Measurements from ENCODE around the gene CCS. TPM values are rescaled to one million over a fixed set of nuclear protein-coding genes. Genes with fewer than 3 reads are reported as not detected.

CCS gene
- total and polyA plus RNA-seq, 2 experiments from 2014 or later, result 41.5 to 97.8 TPM

Small RNA genes lying within 50 kb of the gene (small RNA-seq; reads per million reads assigned to genes)
- not detected for gene RNU4-39P

Other genes starting within 250 kb of the CCS start
- gene BRMS1, start 248.1 kb upstream of the CCS start, total RNA-seq, result 34.5 and 39.7 TPM in 2 replicates
- 48.6 and 54.0 TPM in 2 replicates for gene BRMS1, start 248.1 kb upstream of the CCS start, polyA plus RNA-seq
- gene B4GAT1, start 245.6 kb upstream of the CCS start, total RNA-seq, result 41.5 and 41.9 TPM in 2 replicates
- 37.4 and 40.8 TPM in 2 replicates for gene B4GAT1, start 245.6 kb upstream of the CCS start, polyA plus RNA-seq
- 7.4 and 11.3 TPM in 2 replicates for gene SLC29A2, start 221.4 kb upstream of the CCS start, total RNA-seq
- gene SLC29A2, start 221.4 kb upstream of the CCS start, polyA plus RNA-seq, result 20.2 and 27.1 TPM in 2 replicates
- gene NPAS4, start 172.2 kb upstream of the CCS start, total RNA-seq, result 0.60 TPM in 1 of 2 replicates, not detected in the other
- gene NPAS4, start 172.2 kb upstream of the CCS start, polyA plus RNA-seq, result 0.31 TPM in 1 of 2 replicates, not detected in the other
- 45.6 and 60.6 TPM in 2 replicates for gene MRPL11, start 154.3 kb upstream of the CCS start, total RNA-seq
- gene MRPL11, start 154.3 kb upstream of the CCS start, polyA plus RNA-seq, result 57.1 and 59.8 TPM in 2 replicates
- 5.5 and 6.7 TPM in 2 replicates for gene PELI3, start 126.3 kb upstream of the CCS start, total RNA-seq
- 5.5 and 10.9 TPM in 2 replicates for gene PELI3, start 126.3 kb upstream of the CCS start, polyA plus RNA-seq
- gene DPP3, start 112.8 kb upstream of the CCS start, total RNA-seq, result 46.0 and 56.0 TPM in 2 replicates
- 54.8 and 57.3 TPM in 2 replicates for gene DPP3, start 112.8 kb upstream of the CCS start, polyA plus RNA-seq
- 25.1 and 33.4 TPM in 2 replicates for gene BBS1, start 82.5 kb upstream of the CCS start, total RNA-seq
- 27.7 and 33.9 TPM in 2 replicates for gene BBS1, start 82.5 kb upstream of the CCS start, polyA plus RNA-seq
- gene ZDHHC24, start 47.1 kb upstream of the CCS start, total RNA-seq, result 10.3 and 11.5 TPM in 2 replicates
- gene ZDHHC24, start 47.1 kb upstream of the CCS start, polyA plus RNA-seq, result 16.9 and 18.3 TPM in 2 replicates
- gene ACTN3, start 46.3 kb upstream of the CCS start, total RNA-seq, result not detected in 2 replicates
- 0.09 and 0.58 TPM in 2 replicates for gene ACTN3, start 46.3 kb upstream of the CCS start, polyA plus RNA-seq
- 0.60 and 0.64 TPM in 2 replicates for gene CTSF, start 24.6 kb upstream of the CCS start, total RNA-seq
- 1.1 and 1.5 TPM in 2 replicates for gene CTSF, start 24.6 kb upstream of the CCS start, polyA plus RNA-seq
- 0.36 and 0.53 TPM in 2 replicates for gene CCDC87, start 122 bp upstream of the CCS start, total RNA-seq
- 0.22 TPM in 1 of 2 replicates, not detected in the other for gene CCDC87, start 122 bp upstream of the CCS start, polyA plus RNA-seq
- gene RBM14, start 23.4 kb downstream of the CCS start, total RNA-seq, result 29.5 and 31.1 TPM in 2 replicates
- gene RBM14, start 23.4 kb downstream of the CCS start, polyA plus RNA-seq, result 66.3 and 70.7 TPM in 2 replicates
- 129 and 150 TPM in 2 replicates for gene RBM4, start 45.5 kb downstream of the CCS start, total RNA-seq
- gene RBM4, start 45.5 kb downstream of the CCS start, polyA plus RNA-seq, result 139 and 151 TPM in 2 replicates
- gene RBM4B, start 84.7 kb downstream of the CCS start, total RNA-seq, result 25.7 and 26.7 TPM in 2 replicates
- gene RBM4B, start 84.7 kb downstream of the CCS start, polyA plus RNA-seq, result 32.4 and 33.4 TPM in 2 replicates
- 115 and 152 TPM in 2 replicates for gene SPTBN2, start 136.0 kb downstream of the CCS start, total RNA-seq
- 177 and 183 TPM in 2 replicates for gene SPTBN2, start 136.0 kb downstream of the CCS start, polyA plus RNA-seq

Data from hepatocyte (in vitro differentiated cells).